DOHH2 (cell line): ENCODE measurements around the gene ADAMTS15.

ENCODE experiments used
- CTCF ChIP-seq: fragments of 200-600 bp; sonication (generic); IDR thresholded peaks from one replicate; pipeline ENCODE4 v1.5.1; 2014; ENCODE audit warnings: antibody characterized with exemption, mild to moderate bottlenecking, low read depth, low read length; ENCODE audit not compliant: poor library complexity, severe bottlenecking
- EZH2phosphoT487 ChIP-seq: fragments of 200-600 bp; sonication (generic); IDR thresholded peaks from 2 replicates; pipeline ENCODE4 v1.6.1; 2017; ENCODE audit warnings: borderline replicate concordance, mild to moderate bottlenecking, antibody characterized with exemption, low read length, moderate library complexity, mixed read lengths

DNA sequence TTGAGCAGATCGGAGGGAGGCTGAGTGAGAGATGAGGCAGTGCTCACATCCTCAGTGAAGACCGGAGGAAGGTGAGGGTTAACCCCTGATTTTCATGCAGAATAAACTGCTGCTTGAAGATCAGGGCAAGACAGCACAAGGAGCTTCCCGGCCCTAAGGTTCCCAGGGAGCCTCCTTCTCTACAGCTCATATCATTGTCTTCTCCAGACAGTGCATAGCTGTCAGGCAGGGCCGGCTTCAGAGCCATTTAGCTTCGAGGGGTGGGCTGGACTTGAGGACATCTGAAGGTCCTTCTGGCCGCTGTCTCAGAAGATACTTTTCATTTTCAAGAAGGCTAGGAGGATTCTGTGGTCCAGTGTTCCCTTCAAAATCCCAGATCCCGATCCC is 27.3 kb upstream of the ADAMTS15 start:
- TF ChIP-seq CTCF (no peak), EZH2phosphoT487 (no peak)
